Stimulated activated CD8-positive, alpha-beta memory T cell treated with anti-CD3 and anti-CD28 coated beads, Interleukin-7, amount 100 ng/mL, for 48 hours (primary cell): ENCODE results near the gene UIMC1.

Experiments
- DNase-seq, 2 donors: peaks; one replicate each; pipeline ENCODE4 v3.0.0-alpha.2; 2020; ENCODE audit warnings: low read depth in 1 of 2; ENCODE audit errors: extremely low read depth in 1 of 2

UIMC1 gene

DNA sequence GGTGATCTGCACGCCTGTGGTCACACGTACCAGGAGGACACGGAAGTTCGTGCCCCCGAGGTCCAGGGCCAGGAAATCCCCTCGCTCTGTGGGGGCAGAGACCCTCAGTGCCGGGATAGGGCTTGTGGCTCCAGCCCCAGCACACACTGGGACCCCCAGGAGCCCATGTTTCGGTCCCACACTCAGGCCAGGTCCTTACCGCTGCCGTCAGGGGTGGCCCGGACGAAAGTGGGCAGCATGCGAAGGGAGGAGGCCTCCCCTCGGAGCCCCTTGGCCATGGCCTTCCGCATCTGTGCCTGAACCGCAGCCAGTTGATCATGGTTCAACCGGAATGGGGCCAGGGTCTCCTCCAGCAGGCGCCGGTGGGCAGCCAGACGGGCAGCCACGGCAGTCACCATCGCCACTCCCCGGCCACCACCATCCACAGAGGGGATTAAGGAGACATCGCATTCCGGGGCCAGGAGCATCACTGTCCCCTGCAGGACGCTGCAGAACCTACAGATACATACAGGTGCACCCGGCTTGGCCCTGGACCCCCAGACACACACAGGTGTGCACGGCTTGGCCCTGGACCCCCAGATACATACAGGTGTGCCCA is 119.2 kb downstream of the UIMC1 start:
- no peak for DNase-seq

DNA sequence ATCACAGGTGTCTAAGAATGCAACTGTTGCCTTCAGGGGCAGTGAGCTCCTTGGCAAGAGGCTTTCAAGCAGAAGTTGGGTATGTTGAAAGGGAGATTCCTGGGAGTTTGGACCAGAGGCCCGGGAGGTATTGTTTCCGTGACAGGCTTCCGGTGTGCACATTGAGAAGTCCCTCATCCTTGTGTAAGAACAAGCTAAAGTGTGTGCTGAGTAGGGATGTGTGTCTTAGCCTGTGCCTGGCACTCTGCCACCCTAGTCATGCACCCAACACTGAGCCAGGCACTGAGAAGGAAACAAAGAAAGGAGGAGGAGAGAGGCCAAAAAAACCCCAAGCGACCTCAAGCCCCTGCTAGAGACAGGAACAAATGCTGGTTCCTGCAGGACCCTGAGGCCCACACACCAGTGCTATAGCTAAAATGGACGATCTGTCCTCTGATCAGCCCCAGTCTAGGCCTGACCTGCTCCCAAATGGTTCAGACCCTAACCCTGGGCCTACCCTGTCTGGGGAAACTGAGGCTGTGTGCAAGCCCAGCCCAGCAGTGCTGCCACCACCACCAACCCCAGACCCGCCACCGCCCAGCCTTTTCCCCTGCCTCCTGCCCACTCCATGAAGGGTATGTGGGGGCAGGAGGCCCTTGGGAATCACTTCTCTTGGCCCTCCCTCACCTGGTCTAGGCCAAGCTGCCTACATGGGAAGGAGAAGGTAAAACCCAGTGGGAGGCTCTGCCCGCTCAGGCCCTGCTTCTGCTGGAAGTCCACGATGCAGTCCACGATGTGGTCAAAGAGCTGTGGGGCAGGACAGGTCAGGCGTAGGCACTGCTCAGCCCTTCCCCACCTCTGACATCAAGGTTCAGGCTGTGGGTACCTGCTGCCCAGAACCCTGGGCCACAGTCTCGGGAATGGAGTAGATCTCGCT is 120.0 kb downstream of the UIMC1 start:
- no peak for DNase-seq

DNA sequence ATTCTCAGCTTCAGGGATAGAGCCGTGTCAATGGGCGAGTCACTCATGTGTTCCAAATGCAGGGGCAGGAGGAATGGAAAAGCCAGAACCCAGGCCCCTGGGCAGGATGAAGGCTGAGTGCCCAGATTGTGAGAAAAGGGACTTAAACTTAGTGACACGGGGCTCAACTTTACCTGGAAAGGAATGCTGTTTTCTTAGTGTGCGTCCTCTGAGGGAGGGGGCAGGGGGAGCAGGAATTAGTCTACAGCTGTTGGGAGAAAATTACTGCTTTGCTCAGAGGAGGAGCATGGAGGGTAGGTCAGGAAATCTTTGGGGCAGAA is 122.0 kb downstream of the UIMC1 start:
- no peak for DNase-seq

DNA sequence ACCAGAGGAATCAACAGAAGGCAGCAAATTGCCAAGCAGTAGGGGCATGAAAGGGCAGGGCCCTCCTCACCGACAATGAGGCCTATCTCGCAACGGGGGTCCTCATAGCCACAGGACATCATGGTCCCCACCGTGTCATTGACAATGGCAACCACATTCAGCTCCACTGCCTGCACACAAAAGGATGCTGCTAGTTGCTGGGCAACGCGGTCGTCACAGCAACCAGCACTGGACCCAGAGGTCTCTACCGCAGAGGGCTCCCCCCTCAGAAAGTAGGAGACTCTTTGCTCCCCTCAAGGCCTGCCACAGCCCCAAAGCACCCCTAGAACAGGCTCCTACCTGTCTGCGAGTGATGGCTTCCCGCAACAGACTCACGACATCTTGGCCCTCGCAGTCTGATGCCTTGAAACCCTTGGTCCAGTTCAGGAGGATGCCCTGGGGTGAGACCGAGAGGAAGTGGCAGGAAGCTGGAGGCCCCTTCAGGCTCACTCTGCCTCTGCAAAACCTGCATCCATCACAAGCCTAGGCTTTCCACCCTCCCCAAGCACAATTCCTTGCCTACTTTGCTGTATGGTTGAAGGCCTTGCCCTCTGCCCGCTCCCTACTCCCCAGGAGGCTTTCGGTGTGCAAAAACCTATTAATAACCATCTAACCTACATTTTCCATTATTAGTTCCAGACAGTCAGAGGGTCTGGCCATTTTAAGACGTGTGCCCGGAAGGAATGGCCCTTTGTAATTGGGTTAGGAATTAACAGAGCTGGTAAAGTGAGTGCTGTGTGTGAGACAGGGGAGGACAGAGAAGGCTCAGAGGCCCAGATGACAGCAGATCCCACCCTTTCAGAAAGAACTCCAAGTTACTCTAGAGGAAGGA is 122.6 kb downstream of the UIMC1 start:
- DNase-seq, result no peak

- no peak for DNase-seq
Measured at GRCh38 chr5:176882567-176882903, 124.0 kb downstream of the UIMC1 start.

DNA sequence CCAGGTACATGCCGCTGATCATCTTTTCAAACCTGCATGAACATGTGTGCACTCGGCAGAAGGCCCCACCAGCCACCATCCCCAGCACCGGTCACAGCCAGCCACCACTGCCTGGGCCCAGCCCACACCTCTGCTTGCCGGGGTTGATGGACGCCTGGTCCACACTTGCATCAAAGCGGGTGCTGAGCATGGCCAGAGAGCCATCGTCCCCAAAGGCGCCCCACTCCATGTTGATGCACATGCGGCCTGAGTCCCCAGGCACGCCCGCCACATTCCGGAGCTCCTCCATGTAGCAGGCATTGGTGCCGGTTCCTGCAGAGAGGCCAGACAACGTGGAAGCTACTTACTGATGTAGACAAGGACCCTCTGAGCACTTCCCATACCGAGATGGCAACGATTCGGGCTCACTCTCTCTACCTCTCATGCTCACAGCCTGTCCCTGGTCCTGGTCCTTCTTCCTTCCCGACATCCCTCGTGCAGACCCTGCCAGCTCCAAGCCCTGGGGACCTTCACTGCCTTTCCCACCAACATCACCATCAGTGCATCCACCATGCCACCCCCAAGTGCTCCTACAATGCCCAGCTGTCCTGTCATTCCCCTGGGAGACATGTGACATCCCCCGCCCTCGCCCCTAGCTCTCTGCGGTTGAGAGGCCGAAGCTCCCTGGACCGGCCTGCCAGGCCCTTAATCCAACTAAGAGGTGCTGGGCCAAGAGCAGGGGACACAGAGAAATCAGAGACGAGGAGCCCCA is 124.6 kb downstream of the UIMC1 start:
- DNase-seq, result no peak

- DNase-seq, result no peak
Measured at GRCh38 chr5:176881021-176881749, 125.4 kb downstream of the UIMC1 start.

GRCh38 chr5:176880366-176881020 is 126.1 kb downstream of the UIMC1 start:
- no peak for DNase-seq

- no peak for DNase-seq
Measured at GRCh38 chr5:176879663-176880361, 126.8 kb downstream of the UIMC1 start.

DNA sequence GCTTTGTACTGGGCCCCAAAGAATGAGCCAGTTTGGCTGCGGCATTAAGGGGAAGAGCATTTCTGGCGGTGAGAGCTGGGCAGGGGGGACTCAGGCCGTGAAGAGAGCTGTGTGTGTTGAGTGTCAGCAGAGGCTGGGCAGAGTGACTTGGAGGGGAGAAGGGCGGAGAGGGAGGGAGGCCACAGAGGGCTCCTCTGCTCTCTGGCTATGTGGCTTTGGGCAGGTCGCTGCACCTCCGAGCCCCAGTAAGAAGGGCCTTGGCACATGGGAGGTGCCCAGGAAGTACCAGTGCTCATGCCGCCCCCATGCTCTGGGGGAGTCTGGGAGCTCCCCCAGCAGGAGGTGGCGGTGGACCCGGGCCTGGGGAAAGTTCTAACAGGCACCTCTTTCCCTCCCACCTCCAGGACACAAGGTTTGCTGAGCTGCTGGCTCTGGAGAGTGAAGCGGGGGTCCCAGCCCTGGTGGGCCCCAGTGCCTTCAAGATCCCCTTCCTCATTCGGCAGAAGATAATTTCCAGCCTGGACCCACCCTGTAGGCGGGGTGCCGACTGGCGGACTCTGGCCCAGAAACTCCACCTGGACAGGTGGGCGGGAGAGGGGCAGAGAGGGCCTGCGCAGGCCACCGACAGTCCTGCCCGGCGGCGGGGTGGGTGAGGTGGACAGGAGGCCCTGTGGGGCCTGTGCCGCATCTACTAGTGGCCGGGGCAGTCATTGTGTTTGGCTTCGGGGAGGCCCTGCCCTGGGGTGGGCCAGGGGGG is 127.5 kb downstream of the UIMC1 start:
- no peak for DNase-seq

DNA sequence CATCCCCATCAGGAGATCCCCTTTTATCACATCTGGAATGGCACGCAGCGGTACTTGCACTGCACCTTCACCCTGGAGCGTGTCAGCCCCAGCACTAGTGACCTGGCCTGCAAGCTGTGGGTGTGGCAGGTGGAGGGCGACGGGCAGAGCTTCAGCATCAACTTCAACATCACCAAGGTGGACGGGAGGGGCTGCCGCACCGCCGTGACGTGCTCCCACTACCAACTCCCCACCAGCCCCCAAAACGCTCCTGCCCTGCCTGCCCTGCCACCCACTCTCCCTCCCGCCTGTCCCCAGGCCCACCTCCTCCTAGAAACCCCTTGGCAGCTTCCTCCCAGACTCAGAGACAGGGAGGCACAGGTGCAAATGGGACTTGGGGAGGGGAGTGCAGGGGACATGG is 128.1 kb downstream of the UIMC1 start:
- no peak for DNase-seq

DNA sequence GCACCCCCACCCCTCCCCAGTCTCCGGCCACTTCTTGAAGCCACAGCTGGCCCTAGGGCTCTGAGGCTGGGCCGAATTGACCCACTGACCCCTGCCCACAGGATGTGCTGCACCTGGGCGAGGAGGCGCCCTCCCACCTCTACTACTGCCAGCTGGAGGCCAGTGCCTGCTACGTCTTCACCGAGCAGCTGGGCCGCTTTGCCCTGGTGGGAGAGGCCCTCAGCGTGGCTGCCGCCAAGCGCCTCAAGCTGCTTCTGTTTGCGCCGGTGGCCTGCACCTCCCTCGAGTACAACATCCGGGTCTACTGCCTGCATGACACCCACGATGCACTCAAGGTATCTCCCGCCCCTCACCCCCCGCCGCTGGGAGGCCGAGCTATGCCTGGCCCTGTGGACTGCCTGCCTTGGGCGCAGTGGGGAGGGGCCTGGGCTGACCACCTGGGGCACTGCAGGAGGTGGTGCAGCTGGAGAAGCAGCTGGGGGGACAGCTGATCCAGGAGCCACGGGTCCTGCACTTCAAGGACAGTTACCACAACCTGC is 128.7 kb downstream of the UIMC1 start:
- DNase-seq, result no peak

DNA sequence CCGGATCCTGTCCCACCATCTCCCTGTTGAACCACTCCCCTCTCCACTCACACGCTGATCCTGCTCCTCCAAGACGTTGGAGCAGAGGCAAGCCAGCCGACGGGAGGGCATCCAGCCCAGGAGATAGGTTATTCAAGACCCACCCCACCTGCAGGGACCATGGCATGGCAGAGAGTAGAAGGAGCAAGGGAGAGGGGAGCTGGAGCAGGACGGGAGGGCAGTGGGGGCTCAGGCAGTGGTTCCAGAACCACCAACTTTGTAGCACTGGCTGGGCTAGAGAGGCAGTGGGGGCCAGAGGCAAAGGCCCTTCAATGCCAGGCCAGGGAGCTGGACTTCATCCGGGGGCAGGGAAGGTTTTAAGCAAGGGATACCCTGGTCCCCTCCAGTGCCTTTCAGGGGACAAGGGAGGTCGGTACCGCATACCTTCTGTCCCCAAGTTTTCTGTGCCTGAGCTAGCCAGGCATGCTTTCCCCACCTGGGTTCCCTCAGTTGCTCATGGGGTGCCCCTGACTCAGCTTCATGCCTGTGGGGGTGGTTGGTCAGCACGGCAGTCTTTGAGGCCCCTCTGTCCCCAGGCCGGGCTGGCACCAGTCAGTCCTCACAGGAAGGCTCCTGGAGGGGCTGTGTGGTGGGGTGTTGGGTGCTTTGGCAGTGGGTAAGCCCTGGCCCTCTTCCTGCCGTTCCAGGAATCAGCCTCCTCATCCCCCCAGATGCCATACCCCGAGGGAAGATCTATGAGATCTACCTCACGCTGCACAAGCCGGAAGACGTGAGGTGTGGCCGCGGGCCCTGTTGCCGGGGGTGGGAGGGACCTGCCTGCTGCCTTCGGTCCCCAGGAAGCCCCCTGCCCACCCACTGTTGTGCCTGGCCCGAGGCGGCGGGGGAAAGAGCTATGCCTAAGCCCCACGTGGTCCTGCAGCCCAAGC is 129.8 kb downstream of the UIMC1 start:
- no peak for DNase-seq

- DNase-seq, result no peak
Measured at GRCh38 chr5:176875783-176876505, 130.6 kb downstream of the UIMC1 start.

GRCh38 chr5:176875014-176875550 is 131.5 kb downstream of the UIMC1 start:
- DNase-seq, result no peak

DNA sequence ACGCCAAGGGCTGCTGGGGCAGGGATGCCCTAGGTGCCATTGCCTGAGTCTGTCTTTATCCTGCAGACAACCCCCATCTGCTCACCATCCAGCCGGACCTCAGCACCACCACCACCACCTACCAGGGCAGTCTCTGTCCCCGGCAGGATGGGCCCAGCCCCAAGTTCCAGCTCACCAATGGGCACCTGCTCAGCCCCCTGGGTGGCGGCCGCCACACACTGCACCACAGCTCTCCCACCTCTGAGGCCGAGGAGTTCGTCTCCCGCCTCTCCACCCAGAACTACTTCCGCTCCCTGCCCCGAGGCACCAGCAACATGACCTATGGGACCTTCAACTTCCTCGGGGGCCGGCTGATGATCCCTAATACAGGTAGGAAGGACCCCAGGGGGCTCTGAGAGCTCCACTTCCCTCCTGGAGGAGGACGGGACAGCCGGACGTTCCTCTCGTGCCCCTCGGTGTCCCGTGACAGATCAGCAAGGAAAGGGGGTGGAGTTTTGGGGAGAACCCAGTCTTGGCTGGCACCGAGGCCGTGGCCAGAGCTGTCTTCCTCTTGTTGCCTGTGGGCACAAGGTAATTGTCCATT is 132.3 kb downstream of the UIMC1 start:
- DNase-seq, result no peak
